Endothelial cell of umbilical vein (primary cell): ENCODE measurements around the gene SATB1. TPM values are rescaled to one million over a fixed set of nuclear protein-coding genes. Genes with fewer than 3 reads are reported as not detected.

ENCODE experiments used
- BruUV-seq: library from RNA; stranded (reverse); fragments of 400-500 nt; replicated peaks from 2 replicates; lab custom pipeline; 2021; lab: Mats Ljungman, UMichigan
- CTCF ChIA-PET: fragments of 300-600, 350-600 bp; sonication (Branson Sonifier 250); formaldehyde crosslinking; loops from one replicate; lab custom pipeline; 2021; ENCODE audit warnings: antibody characterized with exemption, inconsistent platforms; lab: Charles Lee
- POLR2A ChIA-PET: fragments of 300-600, 350-600 bp; sonication (Branson Sonifier 250); formaldehyde crosslinking; loops from one replicate; lab custom pipeline; 2021; ENCODE audit warnings: antibody characterized with exemption, inconsistent platforms; lab: Charles Lee
- DNase-seq: peaks from one replicate; pipeline ENCODE4 v3.0.0-alpha.2; 2011; ENCODE audit warnings: low read depth, low spot score
- FAIRE-seq: peaks from 2 replicates; lab custom pipeline; 2011; peaks lifted over from hg19 to GRCh38; lab: Jason Lieb, UNC
- H2AFZ ChIP-seq: 2 replicates; pipeline ENCODE4 v1.6.0; 2012; ENCODE audit warnings: low read depth, low read length, control low read depth, inconsistent platforms
- H3K27ac ChIP-seq: 2 replicates; pipeline ENCODE4 v1.5.1; 2011; ENCODE audit warnings: low read depth, mild to moderate bottlenecking, control low read depth, low read length, moderate library complexity; ENCODE audit not compliant: insufficient read depth
- H3K27me3 ChIP-seq, 2 experiments: 2 replicates each; pipeline versions ENCODE4 v1.6.0 to v1.6.1; 2011; ENCODE audit warnings: low read length in 2 of 2, mixed read lengths in 1 of 2; ENCODE audit not compliant: control insufficient read depth in 2 of 2, insufficient read depth in 2 of 2
- H3K36me3 ChIP-seq, 2 experiments: 2 replicates in 1 of 2; 3 replicates in 1 of 2; pipeline ENCODE4 v1.5.1; 2011; ENCODE audit warnings: low read length in 2 of 2, mild to moderate bottlenecking in 1 of 2, moderate library complexity in 1 of 2; ENCODE audit not compliant: control insufficient read depth in 2 of 2, insufficient read depth in 2 of 2; ENCODE audit errors: extremely low read depth in 1 of 2
- H3K4me1 ChIP-seq: 3 replicates; pipeline ENCODE4 v1.5.1; 2011; ENCODE audit warnings: mild to moderate bottlenecking, low read length; ENCODE audit not compliant: control insufficient read depth, insufficient read depth; ENCODE audit errors: extremely low read depth
- H3K4me2 ChIP-seq: 2 replicates; pipeline ENCODE4 v1.6.1; 2011; ENCODE audit warnings: low read length, control low read depth, mixed read lengths; ENCODE audit not compliant: insufficient read depth
- H3K4me3 ChIP-seq, 3 experiments: fragments of 200-600 bp in 1 of 3; sonication (generic), shearing (Covaris generic) in 1 of 3; replicated peaks in 1 of 3; 2 replicates each; pipeline ENCODE4 v1.5.1; 2011 to 2016; ENCODE audit warnings: control low read depth in 3 of 3, low read length in 3 of 3, mild to moderate bottlenecking in 2 of 3, inconsistent platforms in 1 of 3, low read depth in 1 of 3, moderate library complexity in 1 of 3; ENCODE audit not compliant: insufficient read depth in 1 of 3
- H3K79me2 ChIP-seq: 2 replicates; pipeline ENCODE4 v1.6.0; 2012; ENCODE audit warnings: low read length, inconsistent platforms; ENCODE audit not compliant: control insufficient read depth, insufficient read depth
- H3K9ac ChIP-seq: replicated peaks from 2 replicates; pipeline ENCODE3; 2011; ENCODE audit warnings: low read length, control low read depth; ENCODE audit not compliant: insufficient read depth; ENCODE audit errors: extremely low read depth
- H3K9me1 ChIP-seq: replicated peaks from 3 replicates; pipeline ENCODE4 v1.6.0; 2011; ENCODE audit warnings: mild to moderate bottlenecking, low read length; ENCODE audit not compliant: control insufficient read depth, insufficient read depth; ENCODE audit errors: extremely low read depth
- H3K9me3 ChIP-seq: replicated peaks from 2 replicates; pipeline ENCODE4 v1.5.1; 2012; ENCODE audit warnings: low read length, inconsistent platforms; ENCODE audit not compliant: control insufficient read depth, insufficient read depth
- H4K20me1 ChIP-seq: replicated peaks from 2 replicates; pipeline ENCODE3; 2011; ENCODE audit warnings: mild to moderate bottlenecking, low read length; ENCODE audit not compliant: control insufficient read depth, insufficient read depth; ENCODE audit errors: extremely low read depth
- EZH2 ChIP-seq: IDR thresholded peaks from 2 replicates; pipeline ENCODE4 v1.6.1; 2012; ENCODE audit warnings: borderline replicate concordance, low read depth, mild to moderate bottlenecking, moderate library complexity, low read length, inconsistent platforms; ENCODE audit not compliant: severe bottlenecking
- FOS ChIP-seq: IDR thresholded peaks from 2 replicates; pipeline ENCODE4 v1.6.1; 2011; ENCODE audit warnings: mild to moderate bottlenecking, low read length, moderate library complexity, borderline replicate concordance; ENCODE audit not compliant: insufficient read depth
- GATA2 ChIP-seq: IDR thresholded peaks from 2 replicates; pipeline ENCODE4 v1.7.0; 2011; ENCODE audit warnings: low read depth, mild to moderate bottlenecking, moderate library complexity, mixed read lengths, low read length; ENCODE audit not compliant: insufficient read length, insufficient read depth
- JUN ChIP-seq: IDR thresholded peaks from 2 replicates; pipeline ENCODE4 v1.6.1; 2011; ENCODE audit warnings: borderline replicate concordance, low read depth; ENCODE audit not compliant: insufficient read length, insufficient read depth
- MAX ChIP-seq: IDR thresholded peaks from 2 replicates; pipeline ENCODE4 v1.6.1; 2011; ENCODE audit not compliant: insufficient read depth, insufficient read length
- MYC ChIP-seq: IDR thresholded peaks from one replicate; pipeline ENCODE4 v1.6.1; 2011; ENCODE audit warnings: mild to moderate bottlenecking, low read depth, low read length
- POLR2A ChIP-seq: IDR thresholded peaks from 2 replicates; pipeline ENCODE4 v1.6.1; 2012; ENCODE audit warnings: low read depth, mild to moderate bottlenecking, control low read depth, low read length
- POLR2AphosphoS5 ChIP-seq: IDR thresholded peaks from 2 replicates; pipeline ENCODE4 v1.6.1; 2012; ENCODE audit warnings: low read depth, mild to moderate bottlenecking, control low read depth, low read length, moderate library complexity; ENCODE audit not compliant: insufficient read depth
- dilution Hi-C: fragments of 300-500 bp; cut with MboI; formaldehyde crosslinking; loops from one replicate; pipeline ENCODE4 v1.15.0; 2019; ENCODE audit warnings: low sequenced_read_pairs; ENCODE audit not compliant: extremely low pct_ligation_motif_present
- intact Hi-C: fragments of 100-400 bp; cut with micrococcal nuclease; formaldehyde crosslinking; loops from one replicate; pipeline ENCODE4 v1.10.0; 2022
- polyA plus RNA-seq, 4 experiments: library from polyadenylated mRNA; depleted of rRNA in 3 of 4; stranded (reverse) in 3 of 4; unstranded in 1 of 4; fragments of >200 nt; gene quantifications; 2 replicates each; pipeline versions ENCODE4 v1.2.1 to v1.2.3, GENCODE V29; 2011 to 2012; ENCODE audit warnings: missing spikeins in 1 of 4
- total RNA-seq: library from RNA; stranded (reverse); gene quantifications from 2 replicates; pipeline ENCODE4 v1.2.3, GENCODE V29; 2021
- TF ChIP-seq, protein P1 (sequence below), 2 donors: IDR thresholded peaks; 1 replicate in 1 of 2; 2 replicates in 1 of 2; pipeline ENCODE4 v1.5.1; 2011; ENCODE audit warnings: low read length in 2 of 2, mild to moderate bottlenecking in 2 of 2, moderate library complexity in 2 of 2, control low read depth in 1 of 2, inconsistent platforms in 1 of 2, low read depth in 1 of 2; ENCODE audit not compliant: insufficient read depth in 1 of 2; ENCODE audit errors: extremely low read depth in 1 of 2

Gene SATB1
- total and polyA plus RNA-seq, 2 donors (not counting 3 experiments of a cell fraction or from before 2014, with no cell fraction given) = 3.9 to 6.2 TPM

GRCh38 chr3:18396428-18396827 is 28.7 kb downstream of the SATB1 start:
- Histone ChIP-seq H2AFZ (no peak overlapping the region), H3K36me3 (no peaks in the 10 kb centered on the region), H3K4me2 (no peak overlapping the region), H3K4me3 (no peak overlapping the region), H4K20me1 (no peaks in the 10 kb centered on the region), H3K9me3 (no peaks in the 10 kb centered on the region), H3K27me3 (no peaks in the 10 kb centered on the region), H3K9ac (no peak overlapping the region), H3K27ac (no peak overlapping the region), H3K79me2 (no peaks in the 10 kb centered on the region), H3K4me1 (no peaks in the 10 kb centered on the region), H3K9me1 (no peaks in the 10 kb centered on the region)
- ChIA-PET CTCF (no interaction called here), POLR2A (no interaction called here)
- FAIRE-seq (no peak), DNase-seq (no peak)
- dilution Hi-C loops = no loop called here
- intact Hi-C loops = no loop called here
- TF ChIP-seq FOS (no peak), POLR2A (no peak), POLR2AphosphoS5 (no peak), JUN (no peak), GATA2 (no peak), EZH2 (no peak), MYC (no peak), MAX (no peak)
- TF ChIP-seq, protein P1, sequence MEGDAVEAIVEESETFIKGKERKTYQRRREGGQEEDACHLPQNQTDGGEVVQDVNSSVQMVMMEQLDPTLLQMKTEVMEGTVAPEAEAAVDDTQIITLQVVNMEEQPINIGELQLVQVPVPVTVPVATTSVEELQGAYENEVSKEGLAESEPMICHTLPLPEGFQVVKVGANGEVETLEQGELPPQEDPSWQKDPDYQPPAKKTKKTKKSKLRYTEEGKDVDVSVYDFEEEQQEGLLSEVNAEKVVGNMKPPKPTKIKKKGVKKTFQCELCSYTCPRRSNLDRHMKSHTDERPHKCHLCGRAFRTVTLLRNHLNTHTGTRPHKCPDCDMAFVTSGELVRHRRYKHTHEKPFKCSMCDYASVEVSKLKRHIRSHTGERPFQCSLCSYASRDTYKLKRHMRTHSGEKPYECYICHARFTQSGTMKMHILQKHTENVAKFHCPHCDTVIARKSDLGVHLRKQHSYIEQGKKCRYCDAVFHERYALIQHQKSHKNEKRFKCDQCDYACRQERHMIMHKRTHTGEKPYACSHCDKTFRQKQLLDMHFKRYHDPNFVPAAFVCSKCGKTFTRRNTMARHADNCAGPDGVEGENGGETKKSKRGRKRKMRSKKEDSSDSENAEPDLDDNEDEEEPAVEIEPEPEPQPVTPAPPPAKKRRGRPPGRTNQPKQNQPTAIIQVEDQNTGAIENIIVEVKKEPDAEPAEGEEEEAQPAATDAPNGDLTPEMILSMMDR (IDR thresholded peaks at IDR 0.05; ENCODE audit: extremely low read depth in 1 of 2, insufficient read depth in 1 of 2, low read depth in 1 of 2, low read length in 2 of 2) = no peak
- no TSS peak for BruUV-seq
